HepG2 (cell line): ENCODE results near the gene ARHGAP29. TPM values are rescaled to one million over a fixed set of nuclear protein-coding genes. Genes with fewer than 3 reads are reported as not detected.

ENCODE experiments used
- ATAC-seq: fragments of 200-7000 bp; cut with Tn5 transposase; 3 replicates; pipeline ENCODE4 v1.9.1; 2020; ENCODE audit warnings: mild to moderate bottlenecking, moderate library complexity
- BruUV-seq: library from RNA; stranded (reverse); fragments of 400-500 nt; replicated peaks from 2 replicates; lab custom pipeline; 2021; lab: Mats Ljungman, UMichigan
- CTCF ChIA-PET: fragments of 300-600 bp; formaldehyde crosslinking; extraction: SDS; loops from one replicate; lab custom pipeline; 2021; ENCODE audit warnings: low total read pairs, inconsistent platforms, low intra/inter-chr PET ratio; lab: Yijun Ruan, JAX
- POLR2A ChIA-PET: fragments of 350-600 bp; sonication (Branson Sonifier 250); formaldehyde crosslinking; loops from one replicate; lab custom pipeline; 2020; ENCODE audit warnings: antibody characterized with exemption, inconsistent platforms; lab: Yijun Ruan, JAX
- DNase-seq: peaks from one replicate; pipeline ENCODE4 v3.0.0-alpha.2; 2015; ENCODE audit warnings: low spot score
- FAIRE-seq: peaks from 3 replicates; lab custom pipeline; 2011; peaks lifted over from hg19 to GRCh38; lab: Jason Lieb, UNC
- H2AFZ ChIP-seq: one replicate; pipeline ENCODE4 v1.6.1; 2011; ENCODE audit warnings: low read length, inconsistent platforms
- H3K27ac ChIP-seq: fragments of 300-600 bp; 3 replicates; pipeline ENCODE4 v1.8.0; 2011; ENCODE audit warnings: mixed run types, mild to moderate bottlenecking, mixed read lengths, low read length, inconsistent platforms; ENCODE audit not compliant: insufficient read depth; ENCODE audit errors: extremely low read length
- H3K27me3 ChIP-seq, 2 experiments: fragments of 200-600 bp in 1 of 2; 2 replicates in 1 of 2; 3 replicates in 1 of 2; pipeline versions ENCODE4 v1.6.0 to v1.8.0; 2011; ENCODE audit warnings: low read length in 2 of 2, mild to moderate bottlenecking in 2 of 2, moderate library complexity in 2 of 2, inconsistent platforms in 1 of 2; ENCODE audit not compliant: insufficient read depth in 2 of 2, control insufficient read depth in 1 of 2
- H3K36me3 ChIP-seq, 2 experiments: fragments of 200-600 bp in 1 of 2; replicated peaks in 1 of 2; 2 replicates in 1 of 2; 3 replicates in 1 of 2; pipeline versions ENCODE4 v1.5.1 to v1.8.0; 2011; ENCODE audit warnings: low read length in 2 of 2, inconsistent platforms in 1 of 2; ENCODE audit not compliant: insufficient read depth in 2 of 2, control insufficient read depth in 1 of 2
- H3K4me1 ChIP-seq: 2 replicates; pipeline ENCODE4 v1.5.1; 2012; ENCODE audit warnings: low read length, inconsistent platforms; ENCODE audit not compliant: insufficient read depth
- H3K4me2 ChIP-seq: 2 replicates; pipeline ENCODE4 v1.6.0; 2011; ENCODE audit warnings: low read depth, low read length, inconsistent platforms
- H3K4me3 ChIP-seq, 3 experiments: fragments of 200-600 bp in 1 of 3; sonication (generic), shearing (Covaris generic) in 1 of 3; replicated peaks in 1 of 3; 2 replicates each; pipeline ENCODE4 v1.5.1; 2011 to 2016; ENCODE audit warnings: low read length in 3 of 3, inconsistent platforms in 2 of 3, low read depth in 2 of 3, mild to moderate bottlenecking in 2 of 3, control low read depth in 1 of 3, mixed read lengths in 1 of 3; ENCODE audit not compliant: insufficient read depth in 1 of 3
- H3K79me2 ChIP-seq: one replicate; pipeline ENCODE4 v1.6.1; 2011; ENCODE audit warnings: low read length, inconsistent platforms; ENCODE audit not compliant: insufficient read depth
- H3K9ac ChIP-seq: 2 replicates; pipeline ENCODE4 v1.6.0; 2011; ENCODE audit warnings: mild to moderate bottlenecking, low read depth, low read length, inconsistent platforms; ENCODE audit not compliant: insufficient read depth
- H3K9me3 ChIP-seq: 2 replicates; pipeline ENCODE4 v1.5.1; 2012; ENCODE audit warnings: mild to moderate bottlenecking, low read length
- H4K20me1 ChIP-seq: 2 replicates; pipeline ENCODE4 v1.6.0; 2011; ENCODE audit warnings: inconsistent platforms, mild to moderate bottlenecking, low read length, moderate library complexity; ENCODE audit not compliant: insufficient read depth
- JUN ChIP-seq: sonication (generic); formaldehyde crosslinking; IDR thresholded peaks from 2 replicates; pipeline ENCODE4 v1.4.0; 2020; ENCODE audit warnings: mild to moderate bottlenecking, missing genetic modification reagents
- ZNF17 ChIP-seq: sonication (generic); formaldehyde crosslinking; IDR thresholded peaks from 2 replicates; pipeline ENCODE4 v1.5.0; 2020; ENCODE audit warnings: mild to moderate bottlenecking, missing genetic modification reagents
- ZNF205 ChIP-seq: IDR thresholded peaks from 2 replicates; pipeline ENCODE4 v1.6.1; 2018; ENCODE audit warnings: missing biosample characterization, missing genetic modification reagents
- ZNF556 ChIP-seq: sonication (generic); formaldehyde crosslinking; IDR thresholded peaks from 2 replicates; pipeline ENCODE4 v1.4.0; 2020; ENCODE audit warnings: mild to moderate bottlenecking, missing genetic modification reagents, borderline replicate concordance
- WGBS: methylation state at CpG from one replicate; pipeline ENCODE4 v1.1.6; 2017; ENCODE audit warnings: low lambda C conversion rate; 5-methylcytosine and 5-hydroxymethylcytosine counted together
- in situ Hi-C: cut with HindIII; loops from 2 replicates; pipeline ENCODE4 v1.10.0; 2017; ENCODE audit warnings: low pct_unique_long_range_greater_than_20kb; ENCODE audit not compliant: extremely low pct_ligation_motif_present
- intact Hi-C: fragments of 100-400 bp; cut with micrococcal nuclease; formaldehyde crosslinking; loops from one replicate; pipeline ENCODE4 v1.10.0; 2022; ENCODE audit not compliant: unreplicated experiment
- polyA plus RNA-seq, 8 experiments: library from polyadenylated mRNA; depleted of rRNA in 3 of 8; stranded (reverse) in 7 of 8; unstranded in 1 of 8; fragments of >200 nt; fragmentation: Illumina TruSeq in 4 of 8; extraction: Trizol in 4 of 8; gene quantifications; 2 replicates each; pipeline versions ENCODE4 v1.2.1 to v1.2.3, GENCODE V29; 2011 to 2016; ENCODE audit warnings: low read depth in 4 of 8, missing spikeins in 1 of 8, mixed read lengths in 1 of 8; ENCODE audit not compliant: insufficient read depth in 1 of 8
- total RNA-seq, 5 experiments: library from RNA; depleted of rRNA; stranded (reverse); fragments of >200 nt; fragmentation: Illumina TruSeq; extraction: Trizol; gene quantifications; 2 replicates each; pipeline ENCODE4 v1.2.3, GENCODE V29; 2016; ENCODE audit warnings: low read depth in 1 of 5
- TF ChIP-seq, protein P1 (sequence below): sonication (generic); formaldehyde crosslinking; IDR thresholded peaks from 2 replicates; pipeline ENCODE4 v1.4.0; 2020; ENCODE audit warnings: missing genetic modification reagents

ARHGAP29 gene
- total and polyA plus RNA-seq, 2 of the 13 experiments (the other 11 are each of a cell fraction or from before 2014, with no cell fraction given) = 12.8 to 18.3 TPM

DNA sequence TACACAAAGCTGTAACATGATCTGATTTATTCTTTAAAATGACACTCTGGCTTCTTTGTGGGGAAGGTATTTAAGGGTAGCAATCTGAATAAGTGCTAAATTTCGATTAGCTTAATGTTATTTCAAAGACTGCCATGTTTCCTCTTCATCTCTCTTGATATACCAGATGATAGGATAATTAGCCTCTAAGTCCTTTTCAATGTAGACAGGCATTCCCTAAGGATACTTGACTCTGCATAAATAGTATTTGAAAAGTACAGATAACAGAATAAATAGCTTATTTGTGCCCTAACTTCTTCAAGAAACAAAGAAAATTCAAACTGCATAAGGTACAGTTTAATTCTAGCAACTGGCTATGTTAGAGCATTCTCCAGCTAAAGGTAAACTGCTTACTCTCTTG, 46.2 kb downstream of the ARHGAP29 start:
- Histone ChIP-seq H3K79me2 (no peaks in the 10 kb centered on the region), H4K20me1 (no peaks in the 10 kb centered on the region), H3K4me2 (no peak overlapping the region), H3K4me1 (no peaks in the 10 kb centered on the region), H3K4me3 (no peak overlapping the region), H2AFZ (no peak overlapping the region), H3K9ac (no peak overlapping the region), H3K36me3 (peaks cover 8 to 35% of the 10 kb centered on the region in 2 experiments; a peak in 4 of 5 replicates), H3K27me3 (no peaks in the 10 kb centered on the region), H3K27ac (no peak overlapping the region), H3K9me3 (no peaks in the 10 kb centered on the region)
- DNase-seq (no peak), FAIRE-seq (no peak), ATAC-seq (no peak)
- CTCF ChIA-PET = no interaction called here
- 64% methylated on average over 1 of the region's 1 CpG for WGBS
- no peak for TF ChIP-seq JUN (CRISPR knock-in tag)
- no peak for TF ChIP-seq ZNF17 (CRISPR knock-in tag)
- TF ChIP-seq ZNF205 (CRISPR knock-in tag) = no peak
- no peak for TF ChIP-seq ZNF556 (CRISPR knock-in tag)
- TF ChIP-seq, protein P1, sequence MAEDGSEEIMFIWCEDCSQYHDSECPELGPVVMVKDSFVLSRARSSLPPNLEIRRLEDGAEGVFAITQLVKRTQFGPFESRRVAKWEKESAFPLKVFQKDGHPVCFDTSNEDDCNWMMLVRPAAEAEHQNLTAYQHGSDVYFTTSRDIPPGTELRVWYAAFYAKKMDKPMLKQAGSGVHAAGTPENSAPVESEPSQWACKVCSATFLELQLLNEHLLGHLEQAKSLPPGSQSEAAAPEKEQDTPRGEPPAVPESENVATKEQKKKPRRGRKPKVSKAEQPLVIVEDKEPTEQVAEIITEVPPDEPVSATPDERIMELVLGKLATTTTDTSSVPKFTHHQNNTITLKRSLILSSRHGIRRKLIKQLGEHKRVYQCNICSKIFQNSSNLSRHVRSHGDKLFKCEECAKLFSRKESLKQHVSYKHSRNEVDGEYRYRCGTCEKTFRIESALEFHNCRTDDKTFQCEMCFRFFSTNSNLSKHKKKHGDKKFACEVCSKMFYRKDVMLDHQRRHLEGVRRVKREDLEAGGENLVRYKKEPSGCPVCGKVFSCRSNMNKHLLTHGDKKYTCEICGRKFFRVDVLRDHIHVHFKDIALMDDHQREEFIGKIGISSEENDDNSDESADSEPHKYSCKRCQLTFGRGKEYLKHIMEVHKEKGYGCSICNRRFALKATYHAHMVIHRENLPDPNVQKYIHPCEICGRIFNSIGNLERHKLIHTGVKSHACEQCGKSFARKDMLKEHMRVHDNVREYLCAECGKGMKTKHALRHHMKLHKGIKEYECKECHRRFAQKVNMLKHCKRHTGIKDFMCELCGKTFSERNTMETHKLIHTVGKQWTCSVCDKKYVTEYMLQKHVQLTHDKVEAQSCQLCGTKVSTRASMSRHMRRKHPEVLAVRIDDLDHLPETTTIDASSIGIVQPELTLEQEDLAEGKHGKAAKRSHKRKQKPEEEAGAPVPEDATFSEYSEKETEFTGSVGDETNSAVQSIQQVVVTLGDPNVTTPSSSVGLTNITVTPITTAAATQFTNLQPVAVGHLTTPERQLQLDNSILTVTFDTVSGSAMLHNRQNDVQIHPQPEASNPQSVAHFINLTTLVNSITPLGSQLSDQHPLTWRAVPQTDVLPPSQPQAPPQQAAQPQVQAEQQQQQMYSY = no peak
- intact Hi-C loops = no loop called here
- in situ Hi-C loops = no loop called here
- POLR2A ChIA-PET = no interaction called here
- BruUV-seq = no TSS peak
